ENCODE data around the gene NKAIN4. TPM values are rescaled to one million over a fixed set of nuclear protein-coding genes. Genes with fewer than 3 reads are reported as not detected.

NKAIN4 gene
- total and polyA plus RNA-seq, 8 donors = 0.14 TPM; not detected in 7

DNA sequence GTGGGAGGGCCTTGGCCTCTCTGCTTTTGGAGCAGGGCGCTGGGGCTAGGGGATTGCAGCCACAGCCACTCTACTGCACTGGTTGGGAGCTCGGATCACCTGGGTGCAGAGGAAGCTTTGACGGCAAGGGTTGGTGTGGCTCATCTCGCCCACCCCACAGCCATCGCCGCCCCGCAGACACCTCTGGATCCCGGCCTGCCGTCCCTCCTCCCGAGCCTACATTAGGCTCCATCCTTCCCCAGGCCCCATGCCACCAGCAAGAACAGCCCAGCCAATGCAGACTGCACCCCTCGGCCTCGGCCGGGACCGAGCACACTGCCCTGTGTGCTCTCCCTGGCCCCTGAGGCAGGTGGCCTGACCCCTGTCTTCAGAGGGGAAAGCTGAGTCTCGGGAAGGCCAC lies 6.3 kb upstream of the NKAIN4 start:
- TF ChIP-seq, protein P1, sequence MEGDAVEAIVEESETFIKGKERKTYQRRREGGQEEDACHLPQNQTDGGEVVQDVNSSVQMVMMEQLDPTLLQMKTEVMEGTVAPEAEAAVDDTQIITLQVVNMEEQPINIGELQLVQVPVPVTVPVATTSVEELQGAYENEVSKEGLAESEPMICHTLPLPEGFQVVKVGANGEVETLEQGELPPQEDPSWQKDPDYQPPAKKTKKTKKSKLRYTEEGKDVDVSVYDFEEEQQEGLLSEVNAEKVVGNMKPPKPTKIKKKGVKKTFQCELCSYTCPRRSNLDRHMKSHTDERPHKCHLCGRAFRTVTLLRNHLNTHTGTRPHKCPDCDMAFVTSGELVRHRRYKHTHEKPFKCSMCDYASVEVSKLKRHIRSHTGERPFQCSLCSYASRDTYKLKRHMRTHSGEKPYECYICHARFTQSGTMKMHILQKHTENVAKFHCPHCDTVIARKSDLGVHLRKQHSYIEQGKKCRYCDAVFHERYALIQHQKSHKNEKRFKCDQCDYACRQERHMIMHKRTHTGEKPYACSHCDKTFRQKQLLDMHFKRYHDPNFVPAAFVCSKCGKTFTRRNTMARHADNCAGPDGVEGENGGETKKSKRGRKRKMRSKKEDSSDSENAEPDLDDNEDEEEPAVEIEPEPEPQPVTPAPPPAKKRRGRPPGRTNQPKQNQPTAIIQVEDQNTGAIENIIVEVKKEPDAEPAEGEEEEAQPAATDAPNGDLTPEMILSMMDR (IDR thresholded peaks at IDR 0.05) = no peak
- no peaks in the 10 kb centered on the region for H3K4me1 ChIP-seq
- FAIRE-seq (no peak), DNase-seq (no peak), ATAC-seq (no peak)
- intact Hi-C loops (cut with DNase I) = no loop called here
- WGBS, 2 donors = 68 to 74% methylated on average over 15 of the region's 15 CpGs
- H3K9me3 ChIP-seq = no peaks in the 10 kb centered on the region
- no peak overlapping the region for H3K27ac ChIP-seq
- peaks cover 0 to under 1% (median 0%) of the 10 kb centered on the region in 4 donors for H3K27me3 ChIP-seq
- H3K36me3 ChIP-seq = no peaks in the 10 kb centered on the region
- H3K4me3 ChIP-seq = no peak overlapping the region

DNA sequence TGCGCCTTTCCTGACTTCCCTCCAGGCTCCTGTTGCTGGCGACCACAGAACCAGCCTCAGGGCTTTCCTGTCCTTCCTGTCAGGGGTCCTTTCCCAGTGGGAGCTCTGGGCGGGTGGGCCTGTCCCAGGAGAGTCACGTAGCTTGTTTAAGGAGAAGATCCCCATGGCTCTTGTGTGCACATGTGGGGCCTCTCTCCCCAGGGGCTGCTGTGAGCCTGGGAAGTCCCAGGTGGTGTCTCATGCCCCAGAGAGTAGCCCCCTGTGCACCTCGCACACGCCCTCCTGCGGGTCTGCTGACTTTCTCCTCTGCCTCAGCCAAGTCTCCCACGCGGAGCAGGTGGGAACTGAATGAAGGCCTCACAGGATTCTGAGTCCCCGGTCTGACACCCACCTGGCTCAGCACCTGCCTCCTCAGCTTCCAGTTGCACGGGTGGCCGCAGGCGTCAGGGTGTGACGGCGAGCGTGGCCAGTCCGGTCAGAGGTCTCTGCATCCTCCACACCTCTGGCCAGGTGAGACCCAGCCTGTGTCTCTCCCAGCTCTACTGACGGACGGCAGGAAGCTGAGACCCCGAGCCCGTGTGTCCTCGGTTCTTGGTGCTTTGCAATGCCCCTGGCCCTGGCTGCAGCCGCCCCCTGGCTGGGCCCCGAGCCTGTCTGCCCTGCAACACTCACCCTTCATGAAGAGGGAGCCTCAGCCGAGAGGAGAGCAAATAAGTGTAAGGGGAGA lies 5.6 kb upstream of the NKAIN4 start:
- intact Hi-C loops (cut with DNase I) = no loop called here
- H3K4me1 ChIP-seq = no peaks in the 10 kb centered on the region
- H3K27ac ChIP-seq = no peak overlapping the region
- H3K27me3 ChIP-seq = peaks cover 0 to 7% (median 2%) of the 10 kb centered on the region in 4 donors
- ATAC-seq (no peak), DNase-seq (no peak), FAIRE-seq (no peak)
- no peaks in the 10 kb centered on the region for H3K36me3 ChIP-seq
- no peaks in the 10 kb centered on the region for H3K9me3 ChIP-seq
- WGBS, 2 donors = 50 to 58% methylated on average over 25 of the region's 25 CpGs
- H3K4me3 ChIP-seq = no peak overlapping the region
- TF ChIP-seq, protein P1 (IDR thresholded peaks at IDR 0.05) = no peak

DNA sequence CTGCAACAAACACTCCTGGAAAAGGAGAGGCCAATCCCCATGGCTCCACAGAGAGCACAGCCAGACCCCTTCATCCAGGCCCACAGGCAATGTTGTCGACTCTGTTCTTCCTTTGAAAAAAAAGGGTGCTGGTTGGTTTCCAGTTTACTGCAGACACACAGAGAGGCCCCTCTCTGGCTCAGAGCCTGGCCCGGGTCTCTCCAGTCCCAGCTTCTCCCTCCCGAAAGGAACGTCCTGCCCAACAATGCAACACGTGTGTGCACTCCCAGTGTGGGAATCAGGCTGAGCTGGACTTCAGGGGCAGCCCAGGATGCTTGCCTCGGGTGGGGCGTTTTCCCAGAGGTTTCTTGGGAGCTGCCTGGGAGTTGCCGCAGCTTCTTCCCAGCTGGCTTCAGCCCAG lies 4.5 kb upstream of the NKAIN4 start:
- FAIRE-seq (no peak), ATAC-seq (no peak), DNase-seq (no peak)
- peaks cover 0 to 2% (median 0%) of the 10 kb centered on the region in 3 donors for H3K4me1 ChIP-seq
- no peaks in the 10 kb centered on the region for H3K9me3 ChIP-seq
- WGBS, 2 donors = 31 to 35% methylated on average over 8 of the region's 8 CpGs
- no peak overlapping the region for H3K27ac ChIP-seq
- H3K4me3 ChIP-seq = no peak overlapping the region
- TF ChIP-seq, protein P1 (IDR thresholded peaks at IDR 0.05) = no peak
- peaks cover 0 to 10% (median 5%) of the 10 kb centered on the region in 4 donors for H3K27me3 ChIP-seq
- intact Hi-C loops (cut with DNase I) = no loop called here
- H3K36me3 ChIP-seq = no peaks in the 10 kb centered on the region

DNA sequence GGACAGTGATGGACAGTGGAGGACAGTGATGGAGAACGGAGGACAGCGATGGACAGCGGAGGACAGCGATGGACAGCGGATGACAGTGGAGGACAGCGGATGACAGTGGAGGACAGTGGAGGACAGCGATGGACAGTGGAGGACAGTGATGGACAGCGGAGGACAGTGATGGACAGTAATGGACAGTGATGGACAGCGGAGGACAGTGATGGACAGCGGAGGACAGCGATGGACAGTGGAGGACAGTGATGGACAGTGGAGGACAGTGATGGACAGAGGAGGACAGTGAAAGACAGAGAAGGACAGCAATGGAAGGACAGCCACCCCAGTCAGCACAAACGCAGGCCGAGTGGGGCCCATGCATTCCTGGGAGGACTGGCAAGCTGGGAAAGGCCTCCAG lies 3.4 kb upstream of the NKAIN4 start:
- no peaks in the 10 kb centered on the region for H3K36me3 ChIP-seq
- ATAC-seq (no peak), DNase-seq (no peak), FAIRE-seq (no peak)
- WGBS, 2 donors = 70 to 86% methylated on average over 13 of the region's 13 CpGs
- no peaks in the 10 kb centered on the region for H3K9me3 ChIP-seq
- TF ChIP-seq, protein P1 (IDR thresholded peaks at IDR 0.05) = no peak
- intact Hi-C loops (cut with DNase I) = no loop called here
- no peak overlapping the region for H3K4me3 ChIP-seq
- peaks cover 0 to 8% (median 0%) of the 10 kb centered on the region in 3 donors for H3K4me1 ChIP-seq
- H3K27ac ChIP-seq = no peak overlapping the region
- H3K27me3 ChIP-seq = peaks cover 0 to 17% (median 8%) of the 10 kb centered on the region in 4 donors

DNA sequence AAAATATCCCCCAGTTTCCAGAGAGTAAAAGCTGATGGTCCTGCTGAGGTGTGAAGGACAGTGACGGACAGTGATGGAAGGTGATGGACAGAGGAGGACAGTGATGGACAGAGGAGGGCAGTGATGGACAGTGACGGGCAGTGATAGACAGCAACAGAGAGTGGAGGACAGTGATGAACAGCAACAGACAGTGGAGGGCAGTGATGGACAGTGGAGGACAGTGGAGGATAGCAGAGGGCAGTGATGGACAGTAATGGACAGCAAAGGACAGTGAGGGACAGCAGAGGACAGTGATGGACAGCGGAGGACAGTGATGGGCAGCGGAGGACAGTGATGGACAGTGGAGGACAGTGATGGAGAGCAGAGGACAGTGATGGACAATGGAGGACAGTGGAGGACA lies 2.7 kb upstream of the NKAIN4 start:
- no peak for ATAC-seq
- Histone ChIP-seq H3K4me1 (peaks cover 0 to 8% (median 0%) of the 10 kb centered on the region in 3 donors), H3K4me3 (no peak overlapping the region), H3K27me3 (peaks cover 0 to 20% (median 10%) of the 10 kb centered on the region in 4 donors), H3K9me3 (no peaks in the 10 kb centered on the region), H3K27ac (no peak overlapping the region), H3K36me3 (no peaks in the 10 kb centered on the region)
- no peak for FAIRE-seq
- no peak for DNase-seq
- TF ChIP-seq, protein P1 (IDR thresholded peaks at IDR 0.05) = no peak
- WGBS, 2 donors = 59 to 69% methylated on average over 4 of the region's 4 CpGs
- intact Hi-C loops (cut with DNase I) = no loop called here
